SU-DHL-6 (cell line): Measurements from ENCODE around the gene HOXB6.

Experiments used
- CTCF ChIP-seq: fragments of 200-600 bp; sonication (generic); IDR thresholded peaks from one replicate; pipeline ENCODE4 v1.5.1; 2017; ENCODE audit warnings: antibody characterized with exemption, mild to moderate bottlenecking, low read length, moderate library complexity; ENCODE audit not compliant: insufficient read depth, poor library complexity, severe bottlenecking
- EZH2phosphoT487 ChIP-seq: fragments of 200-600 bp; sonication (generic), shearing (Covaris generic); conservative IDR thresholded peaks from 2 replicates; pipeline ENCODE4 v1.6.1; 2018; ENCODE audit warnings: mild to moderate bottlenecking, antibody characterized with exemption, low read length, moderate library complexity, mixed read lengths

DNA sequence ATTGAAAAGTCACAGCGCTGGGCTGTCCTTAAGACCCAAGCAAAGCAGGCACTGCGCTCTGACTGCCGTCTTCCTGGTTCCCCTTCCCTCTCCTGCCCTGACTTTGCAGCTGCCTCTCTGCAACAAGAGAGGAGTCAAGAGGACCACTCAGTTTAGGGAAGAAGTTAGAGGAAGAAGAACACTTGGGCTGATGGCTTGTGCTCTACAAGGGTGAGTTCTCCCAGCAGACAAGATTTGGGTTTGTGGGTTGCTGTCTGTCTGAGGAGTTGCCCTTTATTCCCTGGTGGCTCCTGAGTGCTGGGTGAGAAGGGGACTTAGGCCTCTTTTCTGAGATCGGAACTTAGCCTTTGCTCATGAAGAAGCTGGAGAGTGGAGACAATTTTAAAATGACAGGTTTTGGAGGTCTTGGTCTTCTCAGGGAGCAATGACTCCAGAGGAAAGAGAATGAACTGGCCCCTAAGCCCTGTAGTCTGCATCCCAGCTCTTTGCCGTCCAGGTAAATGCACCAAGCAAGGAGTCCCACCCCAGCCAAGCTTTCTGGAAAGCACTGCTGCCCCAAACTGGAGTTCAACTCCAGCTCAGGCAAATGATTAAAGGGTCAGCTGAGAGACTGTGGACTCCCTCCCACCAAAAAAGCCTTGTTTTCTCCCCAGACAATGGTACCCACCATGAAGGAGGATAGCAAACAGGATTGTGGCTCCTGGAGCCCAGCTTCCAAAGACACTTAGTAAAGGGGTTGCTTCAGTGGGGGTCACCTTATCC lies 24.0 kb upstream of the HOXB6 start:
- TF ChIP-seq CTCF (no peak), EZH2phosphoT487 (no peak)
